Gastrocnemius medialis (tissue), 4 donors: ENCODE data around the gene ZDHHC18. TPM values are rescaled to one million over a fixed set of nuclear protein-coding genes. Genes with fewer than 3 reads are reported as not detected.
"Not testable (repeated sequence)": the region's sequence is repeated elsewhere in the genome, so short reads cannot be mapped to it uniquely, and the experiment has no call there.

ENCODE experiments used
- ATAC-seq, 2 donors: fragments of 150-250 bp; one replicate each; pipeline ENCODE4 v1.9.1; 2016
- DNase-seq, 2 donors: peaks; one replicate each; pipeline ENCODE4 v3.0.0-alpha.2; 2019
- H3K27ac ChIP-seq, 4 donors: fragments of 200-600 bp; sonication (generic); 1 replicate in 1 of 4; 2 replicates in 3 of 4; pipeline ENCODE4 v1.5.1; 2016 to 2018; ENCODE audit warnings: mild to moderate bottlenecking in 2 of 4, moderate library complexity in 1 of 4
- H3K27me3 ChIP-seq, 3 donors: fragments of 200-600 bp; sonication (generic) in 2 of 3; 1 replicate in 1 of 3; 2 replicates in 2 of 3; pipeline versions ENCODE4 v1.5.1 to v1.6.0; 2016 to 2019; ENCODE audit warnings: mild to moderate bottlenecking in 1 of 3, moderate library complexity in 1 of 3
- H3K36me3 ChIP-seq, 2 donors: fragments of 200-600 bp; sonication (generic) in 1 of 2; one replicate each; pipeline ENCODE4 v1.5.1; 2017 to 2018
- H3K4me1 ChIP-seq, 2 donors: fragments of 200-600 bp; sonication (generic) in 1 of 2; one replicate each; pipeline ENCODE4 v1.5.1; 2016 to 2017; ENCODE audit warnings: mild to moderate bottlenecking in 2 of 2
- H3K4me3 ChIP-seq, 4 donors: fragments of 200-600 bp; sonication (generic) in 3 of 4; 1 replicate in 1 of 4; 2 replicates in 3 of 4; pipeline ENCODE4 v1.5.1; 2016 to 2019; ENCODE audit warnings: mild to moderate bottlenecking in 2 of 4
- H3K9me3 ChIP-seq, 3 donors: fragments of 200-600 bp; sonication (generic) in 2 of 3; 1 replicate in 1 of 3; 2 replicates in 2 of 3; pipeline ENCODE4 v1.5.1; 2016 to 2019
- CTCF ChIP-seq, 5 experiments: fragments of 450-650 bp in 3 of 5; fragments of 200-600 bp in 2 of 5; sonication (generic) in 2 of 5; IDR thresholded peaks in 4 of 5; conservative IDR thresholded peaks in 1 of 5; 1 replicate in 4 of 5; 2 replicates in 1 of 5; pipeline ENCODE4 v1.5.1; 2016 to 2019; ENCODE audit warnings: antibody characterized with exemption in 5 of 5, mild to moderate bottlenecking in 3 of 5, moderate library complexity in 3 of 5
- POLR2A ChIP-seq, 2 donors: fragments of 450-650 bp; IDR thresholded peaks; one replicate each; pipeline ENCODE4 v1.6.1; 2017; ENCODE audit warnings: antibody characterized with exemption in 2 of 2, mild to moderate bottlenecking in 2 of 2, moderate library complexity in 2 of 2
- in situ Hi-C, 4 donors: fragments of 200-750 bp; cut with MboI; loops; one replicate each; pipeline versions ENCODE4 v1.15.0 to v1.8.0; 2017; ENCODE audit warnings: low sequenced_read_pairs in 4 of 4
- intact Hi-C: fragments of 100-400 bp; cut with DNase I; formaldehyde crosslinking; loops from one replicate; pipeline ENCODE4 v1.15.1; 2023; ENCODE audit warnings: low total_unique reads
- total RNA-seq, 4 donors: library from RNA; depleted of rRNA; stranded (reverse); fragments of >200 nt; gene quantifications; one replicate each; pipeline versions ENCODE4 v1.1.0 to v1.2.3, GENCODE V29; 2016

Gene ZDHHC18
- total RNA-seq, 4 donors from 2014 or later: 8.1 to 16.3 (median 12.5) TPM

- in situ Hi-C loops: no loop called here
- Histone ChIP-seq H3K27me3 (no peaks in the 10 kb centered on the region), H3K27ac (peak overlapping the region; percentile 90 to 98 (median 96)), H3K36me3 (no peaks in the 10 kb centered on the region), H3K4me1 (peaks cover 4 to 17% of the 10 kb centered on the region in 2 donors), H3K9me3 (no peaks in the 10 kb centered on the region), H3K4me3 (peak overlapping the region; percentile 62 to 91 (median 78))
- DNase-seq: peak; percentile 93 to 98
- intact Hi-C loops: loop anchor here (2.0 kb wide), 1 partner anchor 38 kb away; the partner anchor contains the start of gene ZDHHC18
- ATAC-seq: peak; percentile 94 to 98
- TF ChIP-seq CTCF (IDR thresholded peaks at IDR 0.05 in 4 of 5, conservative IDR thresholded peaks at IDR 0.05 in 1 of 5): peak in 1 of 5 experiments; percentile 4
- peak; percentile 52 to 70 for TF ChIP-seq POLR2A (IDR thresholded peaks at IDR 0.05)
These were observed 38.4 kb downstream of the ZDHHC18 start for GRCh38 chr1:26864610-26865480.

DNA sequence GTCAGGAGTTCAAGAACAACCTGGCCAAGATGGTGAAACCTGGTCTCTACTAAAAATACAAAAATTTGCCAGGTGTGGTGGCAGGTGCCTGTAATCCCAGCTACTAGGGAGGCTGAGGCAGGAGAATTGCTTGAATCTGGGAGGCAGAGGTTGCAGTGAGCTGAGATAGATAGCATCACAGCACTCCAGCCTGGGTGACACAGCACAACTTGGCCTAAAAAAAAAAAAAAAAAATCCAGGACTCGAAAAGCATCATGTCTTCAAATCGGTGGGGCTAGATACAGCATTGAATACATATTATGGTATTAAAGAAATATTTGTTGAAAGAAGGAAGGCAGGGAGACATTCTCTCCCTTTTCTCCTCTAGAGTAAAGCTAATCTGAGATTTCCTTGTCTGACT is 46.6 kb downstream of the ZDHHC18 start:
- in situ Hi-C loops, H3K27me3 ChIP-seq, ATAC-seq, H3K4me3 ChIP-seq, H3K36me3 ChIP-seq, DNase-seq, H3K4me1 ChIP-seq, H3K27ac ChIP-seq, H3K9me3 ChIP-seq, intact Hi-C loops: not testable (repeated sequence)

DNA sequence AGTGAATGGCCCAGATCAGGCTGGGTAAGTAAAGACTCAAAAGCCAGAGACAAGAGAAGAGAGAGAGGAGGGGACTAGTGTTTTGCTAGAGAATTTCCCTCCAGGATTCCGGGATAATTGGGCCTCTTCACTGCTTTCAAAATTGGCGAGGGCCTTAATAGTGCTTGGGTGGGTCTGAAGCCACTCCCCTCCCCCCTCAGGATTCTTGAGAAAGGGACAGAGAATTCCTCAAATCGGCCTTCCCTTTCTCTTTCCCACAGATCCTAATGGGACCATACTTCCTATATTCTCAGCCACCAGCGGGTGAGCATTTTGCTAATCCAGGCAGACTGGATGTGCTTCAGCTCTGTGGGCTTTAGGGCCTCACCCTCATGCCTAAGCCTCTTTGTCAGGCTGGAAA is 48.4 kb downstream of the ZDHHC18 start:
- in situ Hi-C loops: no loop called here
- no peak for TF ChIP-seq CTCF (IDR thresholded peaks at IDR 0.05 in 4 of 5, conservative IDR thresholded peaks at IDR 0.05 in 1 of 5)
- TF ChIP-seq POLR2A (IDR thresholded peaks at IDR 0.05): no peak

DNA sequence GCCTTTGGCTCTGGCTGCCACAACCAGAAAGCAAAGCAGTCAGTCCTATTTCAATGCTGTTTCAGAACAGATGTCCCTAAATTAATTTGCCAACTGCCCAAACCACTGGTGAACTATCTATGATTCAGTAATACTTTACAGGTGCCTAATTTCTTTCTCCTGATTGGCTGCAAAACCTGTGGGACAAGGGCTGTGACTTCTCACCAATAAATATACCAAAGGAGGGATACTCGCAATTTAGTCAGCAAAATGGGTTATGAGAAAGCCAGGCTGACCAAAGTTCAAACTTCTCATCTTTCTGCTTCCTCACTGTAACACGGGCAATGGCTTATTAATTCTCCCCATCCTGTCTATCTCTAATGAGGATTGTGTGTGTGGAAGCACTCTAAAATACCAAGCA is 50.8 kb downstream of the ZDHHC18 start:
- intact Hi-C loops (loop anchor here (5.0 kb wide), 2 partner anchors 65 to 280 kb away; no protein-coding TSS in a partner anchor), in situ Hi-C loops (no loop called here)
- H3K27ac ChIP-seq: no peak overlapping the region
- TF ChIP-seq CTCF (IDR thresholded peaks at IDR 0.05 in 4 of 5, conservative IDR thresholded peaks at IDR 0.05 in 1 of 5): no peak
- no peak for TF ChIP-seq POLR2A (IDR thresholded peaks at IDR 0.05)
- DNase-seq (no peak), ATAC-seq (no peak)
- H3K9me3 ChIP-seq: no peaks in the 10 kb centered on the region
- no peaks in the 10 kb centered on the region for H3K27me3 ChIP-seq
- H3K4me1 ChIP-seq: peaks cover 0 to 4% of the 10 kb centered on the region in 2 donors
- no peak overlapping the region for H3K4me3 ChIP-seq
- H3K36me3 ChIP-seq: peaks cover 0 to 51% of the 10 kb centered on the region in 2 donors

More for the DNA sequence above, 48.4 kb downstream of the ZDHHC18 start:
- Histone ChIP-seq H3K9me3 (no peaks in the 10 kb centered on the region), H3K27ac (no peak overlapping the region), H3K4me1 (peaks cover 0 to 4% of the 10 kb centered on the region in 2 donors), H3K4me3 (no peak overlapping the region), H3K36me3 (peaks cover 0 to 27% of the 10 kb centered on the region in 2 donors), H3K27me3 (no peaks in the 10 kb centered on the region)
- intact Hi-C loops: loop anchor here (5.0 kb wide), 2 partner anchors 63 to 278 kb away; no protein-coding TSS in a partner anchor
- ATAC-seq (no peak), DNase-seq (no peak)

- H3K4me3 ChIP-seq: no peak overlapping the region
- H3K36me3 ChIP-seq: peaks cover 0 to 76% of the 10 kb centered on the region in 2 donors
- no peaks in the 10 kb centered on the region for H3K9me3 ChIP-seq
- no peaks in the 10 kb centered on the region for H3K27me3 ChIP-seq
- intact Hi-C loops (loop anchor here (5.0 kb wide), 2 partner anchors 67 to 282 kb away; no protein-coding TSS in a partner anchor), in situ Hi-C loops (no loop called here)
- DNase-seq (no peak), ATAC-seq (no peak)
- H3K27ac ChIP-seq: no peak overlapping the region
- H3K4me1 ChIP-seq: peaks cover 0 to 4% of the 10 kb centered on the region in 2 donors
- TF ChIP-seq CTCF (IDR thresholded peaks at IDR 0.05 in 4 of 5, conservative IDR thresholded peaks at IDR 0.05 in 1 of 5) (no peak), POLR2A (IDR thresholded peaks at IDR 0.05) (no peak)
These were observed 53.3 kb downstream of the ZDHHC18 start for GRCh38 chr1:26879793-26880192.

DNA sequence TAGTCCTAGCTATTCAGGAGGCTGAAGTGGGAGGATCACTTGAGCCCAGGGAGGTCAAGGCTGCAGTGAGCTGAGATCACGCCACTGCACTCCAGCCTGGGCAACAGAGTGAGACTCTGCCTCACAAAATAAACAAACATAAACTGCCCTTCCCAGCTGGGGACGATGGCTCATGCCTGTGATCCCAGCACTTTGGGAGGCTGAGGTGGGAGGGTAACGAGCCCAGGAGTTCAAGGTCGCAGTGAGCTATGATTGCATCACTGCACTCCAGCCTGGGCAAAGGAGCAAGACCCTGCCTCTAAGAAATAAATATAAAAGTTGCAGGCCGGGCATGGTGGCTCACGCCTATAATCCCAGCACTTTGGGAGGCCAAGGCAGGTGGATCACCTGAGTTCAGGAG is 55.1 kb downstream of the ZDHHC18 start:
- H3K9me3 ChIP-seq, DNase-seq, H3K4me1 ChIP-seq, in situ Hi-C loops, H3K27ac ChIP-seq, H3K27me3 ChIP-seq, H3K4me3 ChIP-seq, intact Hi-C loops, ATAC-seq: not testable (repeated sequence)
- peaks cover 5 to 90% of the 10 kb centered on the region in 2 donors for H3K36me3 ChIP-seq
